ENCODE measurements around the gene ASTL. TPM values are rescaled to one million over a fixed set of nuclear protein-coding genes. Genes with fewer than 3 reads are reported as not detected.

ASTL gene
- total and polyA plus RNA-seq, 9 of the 15 experiments (the other 6 are each of a cell fraction or from before 2014, with no cell fraction given): not detected

GRCh38 chr2:96171831-96172230, 33.5 kb upstream of the ASTL start:
- 55% methylated on average over 15 of the region's 15 CpGs for whole genome bisulfite sequencing (ENCODE audit: insufficient coverage, low coverage, missing lambda C conversion rate)
- Histone ChIP-seq H3K27ac (ENCODE audit: extremely low read depth, low read depth, low read length) (no peak overlapping the region; the same call in 2 of the 3 replicates), H3K27me3 (ENCODE audit: control insufficient read depth in 2 of 2, insufficient read depth in 2 of 2, low read length in 2 of 2) (peaks cover 0 to 1% of the 10 kb centered on the region in 2 experiments; a peak in 1 of 5 replicates), H3K4me3 (no peak overlapping the region), H4K20me1 (replicated peaks; ENCODE audit: control insufficient read depth, insufficient read depth, low read length) (no peaks in the 10 kb centered on the region), H3K4me1 (replicated peaks in 1 of 2; ENCODE audit: control insufficient read depth in 2 of 2, insufficient read depth in 2 of 2, low read length in 2 of 2) (peaks cover 4 to 6% of the 10 kb centered on the region in 2 experiments; a peak in 4 of 5 replicates), H3K9ac (ENCODE audit: insufficient read depth in 1 of 2, low read depth in 2 of 2, low read length in 2 of 2) (peak overlapping the region in 1 of 2 experiments; percentile 72; a peak in 1 of 4 replicates), H3K36me3 (ENCODE audit: control insufficient read depth, insufficient read depth, low read length) (no peaks in the 10 kb centered on the region), H3K9me1 (ENCODE audit: control insufficient read depth, insufficient read depth, low read length) (no peaks in the 10 kb centered on the region), H3K79me2 (ENCODE audit: control insufficient read depth, insufficient read depth, low read length) (no peaks in the 10 kb centered on the region), H3K9me3 (replicated peaks; ENCODE audit: control insufficient read depth, insufficient read depth, low read depth, low read length) (peaks cover 4% of the 10 kb centered on the region; the same call in 1 of the 2 replicates), H3K4me2 (ENCODE audit: insufficient read depth, low read length) (peak overlapping the region; percentile 14), H2AFZ (ENCODE audit: low read depth, low read length) (peak overlapping the region; percentile 80)
- ATAC-seq (no peak; the same call in 1 of the 3 replicates), FAIRE-seq (peak; percentile 76), DNase-seq (ENCODE audit: extremely low read depth in 1 of 4, low spot score in 3 of 4) (no peak)
- CTCF ChIA-PET (ENCODE audit: low intra/inter-chr PET ratio): no interaction called here
- no TSS peak for BruUV-seq (replicated peaks)
- POLR2A ChIA-PET: no interaction called here
- in situ Hi-C loops (cut with MboI): no loop called here
- intact Hi-C loops (cut with micrococcal nuclease): no loop called here
- TF ChIP-seq TAL1 (IDR thresholded peaks at IDR 0.05): no peak
- no peak for TF ChIP-seq ZNF140 (CRISPR knock-in tag; IDR thresholded peaks at IDR 0.05)
- TF ChIP-seq ZNF695 (CRISPR knock-in tag; IDR thresholded peaks at IDR 0.05): no peak
- no peak for TF ChIP-seq MIER1 (IDR thresholded peaks at IDR 0.05; ENCODE audit: low read depth)
- no peak for TF ChIP-seq TAF9B (IDR thresholded peaks at IDR 0.05; ENCODE audit: partially characterized antibody)

- Histone ChIP-seq H3K4me3 (no peak overlapping the region), H3K36me3 (ENCODE audit: control insufficient read depth, insufficient read depth, low read length) (no peaks in the 10 kb centered on the region), H3K4me1 (replicated peaks in 1 of 2; ENCODE audit: control insufficient read depth in 2 of 2, insufficient read depth in 2 of 2, low read length in 2 of 2) (peaks cover 4 to 6% of the 10 kb centered on the region in 2 experiments; a peak in 4 of 5 replicates), H3K9me3 (replicated peaks; ENCODE audit: control insufficient read depth, insufficient read depth, low read depth, low read length) (peaks cover 4% of the 10 kb centered on the region; the same call in 1 of the 2 replicates), H3K9me1 (ENCODE audit: control insufficient read depth, insufficient read depth, low read length) (no peaks in the 10 kb centered on the region), H3K4me2 (ENCODE audit: insufficient read depth, low read length) (no peak overlapping the region), H3K27ac (ENCODE audit: extremely low read depth, low read depth, low read length) (no peak overlapping the region), H3K79me2 (ENCODE audit: control insufficient read depth, insufficient read depth, low read length) (no peaks in the 10 kb centered on the region), H2AFZ (ENCODE audit: low read depth, low read length) (no peak overlapping the region), H3K9ac (ENCODE audit: insufficient read depth in 1 of 2, low read depth in 2 of 2, low read length in 2 of 2) (no peak overlapping the region), H3K27me3 (ENCODE audit: control insufficient read depth in 2 of 2, insufficient read depth in 2 of 2, low read length in 2 of 2) (no peaks in the 10 kb centered on the region), H4K20me1 (replicated peaks; ENCODE audit: control insufficient read depth, insufficient read depth, low read length) (no peaks in the 10 kb centered on the region)
- ATAC-seq (no peak), FAIRE-seq (no peak), DNase-seq (ENCODE audit: extremely low read depth in 1 of 4, low spot score in 3 of 4) (no peak)
- intact Hi-C loops (cut with micrococcal nuclease): no loop called here
- ChIA-PET CTCF (ENCODE audit: low intra/inter-chr PET ratio) (no interaction called here), POLR2A (interaction anchor here (0.7 kb wide), 1 partner anchor 35 kb away, joined by 4 read pairs; no protein-coding TSS in a partner anchor)
- in situ Hi-C loops (cut with MboI): no loop called here
- BruUV-seq (replicated peaks): no TSS peak
- WGBS (ENCODE audit: insufficient coverage, low coverage, missing lambda C conversion rate): 88% methylated on average over 3 of the region's 3 CpGs
- TF ChIP-seq FOXP1 (CRISPR knock-in tag; IDR thresholded peaks at IDR 0.05) (no peak), MTF1 (CRISPR knock-in tag; IDR thresholded peaks at IDR 0.05; ENCODE audit: borderline replicate concordance) (no peak)
Observed at GRCh38 chr2:96170626-96171025, 32.3 kb upstream of the ASTL start.
